Adrenal gland (tissue), 5 donors: ENCODE results near the gene MORN5.

Source experiments
- CTCF ChIP-seq, 6 experiments: fragments of 450-650 bp in 4 of 6; fragments of 200-600 bp in 2 of 6; sonication (generic) in 1 of 6; IDR thresholded peaks; 1 replicate in 5 of 6; 2 replicates in 1 of 6; pipeline versions ENCODE4 v1.5.1 to v1.8.0; 2016 to 2021; ENCODE audit warnings: antibody characterized with exemption in 6 of 6, mild to moderate bottlenecking in 2 of 6, moderate library complexity in 1 of 6
- POLR2A ChIP-seq, 2 donors: fragments of 450-650 bp; IDR thresholded peaks; one replicate each; pipeline ENCODE4 v1.6.1; 2017; ENCODE audit warnings: antibody characterized with exemption in 2 of 2, mild to moderate bottlenecking in 2 of 2, moderate library complexity in 1 of 2
- donor health status: DM: no; HTN: no; CAD: no.

- no peak for TF ChIP-seq CTCF (IDR thresholded peaks at IDR 0.05)
- TF ChIP-seq POLR2A (IDR thresholded peaks at IDR 0.05), result no peak
These were observed 14.0 kb downstream of the MORN5 start for GRCh38 chr9:122173670-122174069.
